HG03196 (cell line): ENCODE results near the gene MPIG6B.

Experiments
- ATAC-seq: cut with Tn5 transposase; IDR thresholded peaks from one replicate; pipeline ENCODE4 v1.9.1; 2021; ENCODE audit not compliant: unreplicated experiment

MPIG6B gene

DNA sequence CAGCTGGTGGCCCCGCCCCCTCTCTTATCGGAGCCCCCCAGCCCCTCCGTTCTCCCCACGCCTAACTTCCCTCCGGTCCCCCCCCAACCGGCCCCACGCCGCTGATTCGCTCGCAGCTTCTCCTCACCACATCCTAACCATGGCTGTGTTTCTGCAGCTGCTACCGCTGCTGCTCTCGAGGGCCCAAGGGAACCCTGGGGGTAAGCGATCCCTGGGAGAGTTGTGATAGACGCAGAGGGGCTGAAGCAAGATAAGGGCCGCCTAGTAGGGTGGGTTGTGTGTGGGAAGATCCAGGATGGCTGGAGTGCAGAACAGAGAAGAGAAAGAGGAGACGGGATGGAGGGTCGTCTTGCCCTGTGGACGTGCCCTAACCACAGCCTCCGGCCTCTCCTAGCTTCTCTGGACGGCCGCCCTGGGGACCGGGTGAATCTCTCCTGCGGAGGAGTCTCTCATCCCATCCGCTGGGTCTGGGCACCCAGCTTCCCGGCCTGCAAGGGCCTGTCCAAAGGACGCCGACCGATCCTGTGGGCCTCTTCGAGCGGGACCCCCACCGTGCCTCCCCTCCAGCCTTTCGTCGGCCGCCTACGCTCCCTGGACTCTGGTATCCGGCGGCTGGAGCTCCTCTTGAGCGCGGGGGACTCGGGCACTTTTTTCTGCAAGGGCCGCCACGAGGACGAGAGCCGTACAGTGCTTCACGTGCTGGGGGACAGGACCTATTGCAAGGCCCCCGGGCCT is at the start of gene MPIG6B:
MPIG6B (plus strand) TSS at position 129 of the 735 bp plus-strand sequence; CDS start at position 140, 11 bp downstream.
- ATAC-seq = no peak

DNA sequence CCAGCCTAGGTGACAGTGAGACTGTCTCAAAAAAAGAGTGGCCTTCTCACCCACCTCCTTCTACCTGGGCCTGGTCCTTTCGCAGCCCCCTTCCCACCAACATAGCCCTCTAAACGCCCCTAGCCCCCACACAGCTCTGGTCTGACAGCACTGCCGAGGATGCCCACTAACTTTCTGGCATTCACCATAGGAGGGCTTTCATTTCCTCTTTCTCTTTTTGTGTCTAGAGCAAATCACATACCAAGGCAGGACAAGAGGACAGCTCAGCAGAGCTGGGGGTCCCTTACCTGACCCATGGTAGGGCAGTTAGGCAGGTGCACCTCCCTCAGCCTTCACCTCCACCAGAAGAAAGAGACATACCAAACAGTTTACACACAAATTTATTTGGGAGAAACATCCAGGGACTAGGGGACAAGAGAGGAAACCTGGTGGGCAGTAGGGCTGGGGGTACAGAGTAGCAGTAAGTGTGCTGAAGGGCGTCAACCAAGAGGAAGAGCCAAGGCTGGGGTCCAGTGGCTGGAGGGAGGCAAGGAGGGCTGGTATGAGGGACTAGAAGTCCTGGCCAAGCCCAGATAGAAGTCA is 46.8 kb upstream of the MPIG6B start:
- ATAC-seq = no peak

DNA sequence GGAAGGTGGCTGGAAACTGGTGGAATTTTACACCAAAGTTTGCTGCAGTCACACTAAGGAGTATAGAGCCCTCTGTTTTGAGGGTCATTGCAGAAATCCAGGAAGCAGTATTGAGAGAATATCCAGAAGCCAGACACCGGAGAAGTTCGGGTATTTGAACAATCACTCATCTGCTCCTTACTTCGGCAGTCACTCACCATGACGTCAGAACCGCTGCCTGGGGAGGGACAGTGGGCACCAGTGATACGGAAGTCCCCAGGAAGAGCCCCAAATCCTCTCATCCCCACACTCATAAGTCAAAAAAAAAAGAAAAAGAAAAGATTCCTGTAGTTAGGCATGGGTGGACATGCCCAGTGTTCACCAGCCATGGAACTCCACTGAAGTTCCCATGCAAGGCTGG is 46.3 kb upstream of the MPIG6B start:
- ATAC-seq = no peak

- ATAC-seq = no peak
These were observed 45.2 kb upstream of the MPIG6B start for GRCh38 chr6:31677955-31678354.

DNA sequence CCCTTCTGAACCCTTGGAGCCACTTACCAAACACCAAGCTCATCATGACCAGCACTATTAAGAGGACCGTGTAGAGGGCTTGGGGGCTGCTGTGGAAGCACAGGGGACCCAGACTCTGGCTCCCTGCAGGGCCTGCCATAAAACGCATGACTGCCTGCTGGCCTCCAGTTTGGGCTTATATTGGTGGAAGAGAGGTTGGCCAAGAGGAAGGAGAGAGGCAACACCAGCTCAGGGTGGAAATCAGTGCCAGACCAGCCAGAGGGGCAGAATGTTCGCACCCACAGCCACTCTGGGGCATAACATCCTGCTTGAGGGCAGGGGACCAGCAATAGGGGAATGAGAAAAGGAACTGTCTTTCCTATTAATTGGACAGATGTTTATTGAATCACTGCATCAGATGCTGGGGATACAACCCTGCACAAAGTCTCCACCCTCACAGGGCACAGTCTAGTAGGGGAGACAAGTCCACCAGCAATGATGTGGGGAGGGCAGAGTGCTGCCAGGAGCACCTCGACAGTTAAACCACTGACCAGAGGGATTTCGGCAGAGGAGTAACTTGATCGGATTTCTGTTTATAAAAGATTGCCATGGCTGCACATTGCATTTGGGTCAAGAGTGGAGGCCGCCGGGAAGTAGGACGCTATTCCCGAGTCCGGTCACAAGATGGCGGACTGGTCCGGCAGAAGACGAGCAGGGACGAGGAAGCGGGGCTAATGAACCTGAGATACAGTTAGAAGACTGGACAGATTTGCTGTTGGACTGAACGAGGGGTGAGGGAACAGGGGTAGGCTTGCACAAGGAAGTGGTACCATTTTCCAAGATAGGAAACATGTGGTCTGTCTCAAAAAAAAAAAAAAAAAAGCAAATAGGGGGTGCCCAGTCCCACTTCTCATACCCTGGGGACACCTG is 42.7 kb upstream of the MPIG6B start, which contains the start of gene LY6G5C:
LY6G5C (minus strand) TSS at position 842 of the 909 bp plus-strand sequence; CDS start at position 148, 694 bp downstream.
- ATAC-seq = no peak

DNA sequence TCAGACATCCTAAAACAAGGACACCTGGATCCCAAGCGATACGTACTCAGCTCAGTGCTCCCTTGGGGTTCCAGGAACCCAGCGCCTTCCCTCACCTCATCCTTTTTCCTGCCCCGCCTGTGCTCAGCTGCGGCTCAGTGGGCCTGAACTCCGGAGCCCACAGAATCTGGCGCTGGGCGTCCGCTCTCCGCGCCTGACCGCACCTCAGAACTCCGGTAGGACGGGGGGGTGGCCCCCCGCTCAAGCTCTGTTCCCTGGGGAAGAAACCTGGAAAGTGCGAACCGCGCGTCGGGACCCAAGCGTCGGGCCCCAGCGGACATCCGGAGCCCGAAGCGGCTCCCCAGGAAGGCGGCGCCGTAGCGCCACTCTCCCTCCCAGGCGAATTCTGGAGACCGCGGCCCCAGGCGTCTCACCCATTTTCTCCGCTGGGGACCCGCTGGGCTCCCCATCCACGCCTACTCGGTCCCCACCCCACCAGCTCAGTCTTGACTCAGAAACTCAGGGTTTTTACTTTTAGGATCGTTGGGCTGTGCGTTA is 42.0 kb upstream of the MPIG6B start:
- ATAC-seq = no peak

- ATAC-seq = no peak
These were observed 39.6 kb upstream of the MPIG6B start for GRCh38 chr6:31683591-31683990.

DNA sequence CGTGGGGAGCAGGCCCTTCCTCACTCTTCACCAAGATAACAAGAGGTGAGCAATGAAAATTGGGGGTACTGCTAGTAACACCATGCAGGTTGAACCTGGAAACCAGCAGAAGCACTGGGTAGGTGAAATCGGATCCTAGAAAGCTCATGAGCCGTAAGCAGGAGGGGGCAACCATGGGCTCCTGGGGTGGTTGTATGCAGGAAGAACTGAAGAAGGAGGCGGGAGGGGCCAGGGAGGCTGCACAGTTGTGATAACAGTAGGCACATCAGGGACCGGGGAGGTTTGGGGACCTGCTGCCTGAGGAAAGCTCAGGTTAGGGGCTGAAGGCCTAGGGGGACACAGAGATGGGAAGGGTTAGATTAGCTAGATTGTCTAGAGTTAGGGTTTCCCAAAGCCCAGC is 36.7 kb upstream of the MPIG6B start:
- ATAC-seq = no peak

GRCh38 chr6:31687321-31687720 is 35.9 kb upstream of the MPIG6B start:
- no peak for ATAC-seq

DNA sequence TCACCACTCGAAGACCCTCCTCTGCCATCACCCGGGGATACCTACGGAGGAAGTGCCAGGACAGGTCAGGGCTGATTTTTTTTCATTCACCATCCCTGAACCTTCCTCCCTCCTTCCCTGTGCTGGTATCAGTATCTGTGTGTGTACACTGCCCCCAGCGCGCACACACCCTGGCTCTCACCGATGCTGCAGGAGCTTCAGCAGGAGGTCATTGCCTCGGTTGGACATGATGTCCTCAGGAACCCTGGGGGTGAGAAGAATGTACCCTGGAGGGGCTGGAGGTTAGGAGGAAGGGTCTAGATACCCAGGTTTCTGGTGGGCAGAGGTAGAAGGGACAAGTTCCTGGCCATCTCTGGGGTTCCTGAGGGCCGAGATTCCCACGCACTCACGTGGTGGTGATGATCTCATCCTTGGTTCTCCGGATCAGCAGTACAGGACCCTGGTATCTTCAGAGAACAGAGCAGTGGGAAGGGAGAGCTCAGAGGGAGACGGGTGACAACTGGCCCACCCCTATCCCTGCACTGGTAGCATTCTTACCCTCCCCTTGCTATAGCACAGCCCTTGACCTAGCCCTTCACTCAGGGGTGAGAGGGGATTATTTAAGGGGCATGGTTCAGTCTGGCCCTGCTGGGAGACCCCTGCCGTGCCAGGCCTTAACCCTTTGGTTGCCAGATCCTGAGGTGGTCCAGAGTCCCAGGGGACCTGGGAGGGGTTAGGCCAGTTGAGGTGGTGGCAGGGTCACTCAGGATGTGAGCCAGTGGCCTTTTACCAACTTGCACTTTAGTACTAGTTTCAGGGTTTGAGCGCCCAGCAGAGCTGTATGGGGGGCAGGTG is 35.1 kb upstream of the MPIG6B start:
- ATAC-seq = no peak

GRCh38 chr6:31689249-31690110 is 33.7 kb upstream of the MPIG6B start:
- ATAC-seq = no peak

- ATAC-seq = no peak
These were observed 32.7 kb upstream of the MPIG6B start for GRCh38 chr6:31690231-31691077.

GRCh38 chr6:31691078-31691463 is 32.1 kb upstream of the MPIG6B start:
- ATAC-seq = no peak

- no peak for ATAC-seq
These were observed 31.5 kb upstream of the MPIG6B start for GRCh38 chr6:31691564-31692108.

GRCh38 chr6:31692353-31692752 is 30.8 kb upstream of the MPIG6B start:
- no peak for ATAC-seq

- no peak for ATAC-seq
These were observed 30.3 kb upstream of the MPIG6B start for GRCh38 chr6:31692886-31693285.

- no peak for ATAC-seq
These were observed 29.6 kb upstream of the MPIG6B start for GRCh38 chr6:31693535-31693934.

DNA sequence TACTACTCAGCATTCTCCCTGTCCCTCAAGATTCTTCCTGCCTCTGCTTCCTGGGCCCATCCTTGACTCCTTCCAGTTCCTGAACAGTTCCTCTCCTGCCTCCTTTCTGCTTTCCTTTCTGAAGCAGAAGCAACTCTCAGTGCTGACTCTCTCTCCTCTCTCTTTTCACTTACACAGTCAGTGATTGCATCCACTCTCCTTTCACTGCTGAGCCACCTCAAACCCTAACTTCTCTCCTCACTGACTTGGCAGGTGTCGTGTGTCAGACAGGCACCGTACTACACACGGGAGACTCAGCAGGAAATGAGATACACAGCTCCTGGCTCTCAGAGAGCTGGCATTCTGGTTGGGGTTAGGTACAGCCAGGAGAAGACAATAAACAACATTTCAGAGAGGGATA is 25.6 kb upstream of the MPIG6B start:
- ATAC-seq = no peak
